Stimulated activated CD4-positive, alpha-beta T cell treated with anti-CD3 and anti-CD28 coated beads, Interleukin-2, amount 100 ng/mL, for 4 hours (primary cell): ENCODE measurements around the gene CD70.
"Not testable (repeated sequence)": the region's sequence is repeated elsewhere in the genome, so short reads cannot be mapped to it uniquely, and the experiment has no call there.

Source experiments
- DNase-seq: peaks from one replicate; pipeline ENCODE4 v3.0.0-alpha.2; 2020; ENCODE audit warnings: low read depth

Gene CD70

GRCh38 chr19:6590827-6591319, at the start of gene CD70:
Gene CD70, minus strand, starts transcription at chr19:6591150. Its CDS starts 148 bp downstream, at chr19:6591002.
- DNase-seq: no peak

- DNase-seq: not testable (repeated sequence)
Measured at GRCh38 chr19:6640333-6640732, 49.4 kb upstream of the CD70 start.

DNA sequence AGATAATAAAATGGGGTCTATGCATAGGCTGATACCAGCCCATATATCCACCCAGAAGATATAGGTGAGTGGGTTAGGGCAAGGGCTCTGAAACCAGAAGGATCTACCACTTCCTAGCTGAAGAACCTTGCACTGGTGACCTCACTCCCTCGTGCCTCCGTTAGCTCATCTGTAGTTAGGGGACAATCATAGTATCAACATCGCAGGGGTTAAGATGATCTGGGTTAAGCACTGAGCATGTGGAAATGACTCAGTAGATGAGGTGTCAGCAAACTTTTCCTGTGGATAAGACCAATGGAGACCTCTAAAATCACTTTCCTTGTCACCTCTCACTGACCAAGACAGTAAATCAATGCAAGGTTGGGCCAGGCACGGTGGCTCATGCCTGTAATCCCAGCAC, 48.5 kb upstream of the CD70 start:
- no peak for DNase-seq

- not testable (repeated sequence) for DNase-seq
Measured at GRCh38 chr19:6633456-6633813, 42.5 kb upstream of the CD70 start.

DNA sequence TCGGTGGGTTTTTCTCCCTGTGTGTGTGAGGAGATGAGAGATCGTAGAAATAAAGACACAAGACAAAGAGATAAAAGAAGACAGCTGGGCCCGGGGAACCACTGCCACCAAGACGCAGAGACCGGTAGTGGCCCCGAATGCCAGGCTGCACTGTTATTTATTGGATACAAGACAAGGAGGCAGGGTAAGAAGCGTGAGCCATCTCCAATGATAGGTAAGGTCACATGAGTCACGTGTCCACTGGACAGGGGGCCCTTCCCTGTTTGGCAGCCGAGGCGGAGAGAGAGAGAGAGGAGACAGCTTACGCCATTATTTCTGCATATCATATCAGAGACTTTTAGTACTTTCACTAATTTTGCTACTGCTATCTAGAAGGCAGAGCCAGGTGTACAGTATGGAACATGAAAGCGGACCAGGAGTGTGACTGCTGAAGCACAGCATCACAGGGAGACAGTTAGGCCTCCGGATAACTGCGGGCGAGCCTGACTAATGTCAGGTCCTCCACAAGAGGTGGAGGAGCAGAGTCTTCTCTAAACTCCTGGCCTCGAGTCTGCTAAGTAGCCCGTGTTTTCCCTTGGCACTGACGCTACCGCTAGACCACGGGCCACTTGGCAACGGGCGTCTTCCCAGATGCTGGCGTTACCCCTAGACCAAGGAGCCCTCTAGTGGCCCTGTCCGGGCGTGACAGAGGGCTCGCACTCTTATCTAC, 42.0 kb upstream of the CD70 start:
- DNase-seq: not testable (repeated sequence)

DNA sequence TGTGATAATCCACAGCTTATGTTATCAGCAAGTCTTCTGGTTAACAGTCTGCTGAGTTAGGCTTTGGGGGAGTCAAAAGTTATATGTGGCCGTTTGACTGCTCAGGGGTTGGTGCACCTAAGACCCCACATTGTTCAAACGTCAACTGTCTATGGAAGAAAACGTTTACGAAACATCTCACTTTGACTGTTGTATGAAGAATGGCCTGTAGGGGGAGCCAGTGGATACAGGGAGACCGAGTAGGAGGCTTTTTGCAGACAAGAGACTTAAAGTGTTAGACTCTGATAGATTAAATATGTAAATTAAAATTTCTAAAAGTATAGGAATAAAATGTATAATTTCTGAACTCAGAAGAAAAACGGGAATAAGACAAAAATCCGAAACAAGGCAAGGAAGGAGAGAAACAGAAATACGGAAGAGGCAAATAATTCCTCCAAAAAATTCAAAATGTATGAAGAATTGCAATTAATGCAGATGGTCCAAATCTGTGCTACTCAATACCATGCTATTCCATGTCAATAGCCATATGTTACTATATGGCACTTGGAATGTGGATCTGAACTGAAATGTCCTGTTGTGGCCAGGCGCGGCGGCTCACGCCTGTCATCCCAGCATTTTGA, 41.2 kb upstream of the CD70 start:
- DNase-seq: peak; percentile 81

GRCh38 chr19:6626764-6627163, 35.8 kb upstream of the CD70 start:
- DNase-seq: no peak

DNA sequence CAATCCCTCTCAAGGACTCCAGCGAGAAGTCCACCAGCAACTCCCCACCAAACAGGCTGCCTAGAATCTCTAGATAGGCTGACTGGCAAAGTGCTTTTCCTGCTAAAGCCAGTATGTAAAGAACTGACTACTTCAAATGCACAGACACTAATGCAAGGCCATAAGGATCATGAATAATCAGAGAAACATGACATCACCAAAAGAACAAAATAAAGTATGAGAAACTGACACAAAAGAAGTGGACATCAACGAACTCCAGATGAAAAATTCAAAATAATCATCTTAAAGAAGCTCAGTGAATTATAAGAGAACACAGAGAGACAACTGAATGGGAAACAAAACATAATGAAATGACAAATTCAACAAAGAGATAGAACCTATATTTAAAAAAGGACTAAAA, 26.4 kb upstream of the CD70 start:
- no peak for DNase-seq

- no peak for DNase-seq
Measured at GRCh38 chr19:6616011-6616410, 25.1 kb upstream of the CD70 start.

- DNase-seq: no peak
Measured at GRCh38 chr19:6613711-6614110, 22.8 kb upstream of the CD70 start.

GRCh38 chr19:6610934-6611852, 20.2 kb upstream of the CD70 start:
- DNase-seq: no peak

GRCh38 chr19:6608940-6609339, 18.0 kb upstream of the CD70 start:
- DNase-seq: no peak

GRCh38 chr19:6608146-6608545, 17.2 kb upstream of the CD70 start:
- DNase-seq: not testable (repeated sequence)

GRCh38 chr19:6606276-6607070, 15.5 kb upstream of the CD70 start:
- DNase-seq: not testable (repeated sequence)

DNA sequence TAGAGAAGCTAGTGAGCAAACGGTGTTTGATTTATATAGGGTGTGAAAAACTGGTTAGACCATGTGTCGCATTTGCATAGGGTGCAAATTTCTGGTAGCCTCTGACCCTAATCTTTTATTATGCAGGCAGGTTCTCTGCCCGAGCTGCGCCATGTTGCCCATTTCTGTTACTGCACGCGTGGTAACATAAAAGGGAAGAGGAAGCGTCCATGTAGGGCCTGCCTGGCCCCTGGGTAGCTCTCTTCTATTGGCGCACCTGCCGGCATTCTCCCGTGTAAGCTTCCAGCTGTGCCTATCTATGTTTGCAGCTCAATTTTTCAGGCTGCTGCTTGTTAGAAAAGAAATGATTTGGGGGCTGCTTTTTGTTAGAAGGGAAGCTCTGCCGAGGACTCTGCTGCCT, 14.0 kb upstream of the CD70 start:
- DNase-seq: no peak

GRCh38 chr19:6602729-6603114, 11.8 kb upstream of the CD70 start:
- no peak for DNase-seq

DNA sequence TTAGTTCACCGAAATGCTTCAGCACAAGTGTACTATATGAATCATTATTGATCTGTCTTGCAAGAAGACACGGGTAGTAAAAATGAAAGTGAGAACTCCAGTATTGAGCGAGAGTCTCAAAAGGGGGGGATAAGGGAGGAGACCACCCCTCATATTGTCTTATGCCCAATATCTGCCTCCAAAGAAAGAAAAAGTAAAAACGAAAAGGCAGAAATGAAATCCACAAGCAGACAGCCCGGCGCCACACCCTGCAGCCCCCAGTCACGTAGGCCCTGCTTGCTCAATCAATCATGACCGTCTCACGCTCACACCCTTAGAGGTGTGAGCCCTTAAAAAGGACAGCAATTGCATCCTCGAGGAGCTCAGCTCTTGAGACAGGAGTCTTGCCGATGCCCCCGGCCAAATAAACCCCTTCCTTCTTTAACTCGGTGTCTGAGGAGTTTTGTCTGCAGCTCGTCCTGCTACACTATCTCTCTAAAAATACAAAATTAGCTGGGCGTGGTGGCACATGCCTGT, 10.6 kb upstream of the CD70 start:
- DNase-seq: not testable (repeated sequence)

GRCh38 chr19:6600951-6601536, 10.1 kb upstream of the CD70 start:
- DNase-seq: not testable (repeated sequence)

GRCh38 chr19:6599866-6600454, 9.0 kb upstream of the CD70 start:
- DNase-seq: no peak

- DNase-seq: not testable (repeated sequence)
Measured at GRCh38 chr19:6598254-6598892, 7.4 kb upstream of the CD70 start.
